Activated CD8-positive, alpha-beta T cell treated with anti-CD3 and anti-CD28 coated beads for 36 hours (primary cell): ENCODE measurements around the gene GALNS. TPM values are rescaled to one million over a fixed set of nuclear protein-coding genes. Genes with fewer than 3 reads are reported as not detected.
A peak's percentile ranks its signal among the peaks of the same experiment; 100 is the strongest.

ENCODE experiments used
- ATAC-seq: fragments of 200-7000 bp; cut with Tn5 transposase; one replicate; pipeline ENCODE4 v1.10.0; 2021; ENCODE audit warnings: mild to moderate bottlenecking, moderate library complexity
- CTCF ChIA-PET: fragments of 350-600 bp; sonication (Branson Sonifier 250); formaldehyde crosslinking; loops from one replicate; lab custom pipeline; 2021; ENCODE audit warnings: antibody characterized with exemption; lab: Charles Lee
- POLR2A ChIA-PET: fragments of 350-600 bp; sonication (Branson Sonifier 250); formaldehyde crosslinking; loops from one replicate; lab custom pipeline; 2021; ENCODE audit warnings: antibody characterized with exemption; lab: Charles Lee
- DNase-seq: peaks from one replicate; pipeline ENCODE4 v3.0.0-alpha.2; 2020
- H3K27ac Mint-ChIP-seq: one replicate; pipeline ENCODE4 v1.8.0; 2021; ENCODE audit warnings: mild to moderate bottlenecking, mixed read lengths
- H3K27me3 Mint-ChIP-seq: one replicate; pipeline ENCODE4 v1.8.0; 2021; ENCODE audit warnings: mixed read lengths
- H3K36me3 Mint-ChIP-seq: one replicate; pipeline ENCODE4 v1.8.0; 2021; ENCODE audit warnings: low read depth, mixed read lengths
- H3K4me1 Mint-ChIP-seq: one replicate; pipeline ENCODE4 v1.8.0; 2021; ENCODE audit warnings: low read depth, mixed read lengths
- H3K4me3 Mint-ChIP-seq: one replicate; pipeline ENCODE4 v1.8.0; 2021; ENCODE audit warnings: mild to moderate bottlenecking, moderate library complexity, mixed read lengths
- H3K9me3 Mint-ChIP-seq: one replicate; pipeline ENCODE4 v1.8.0; 2021; ENCODE audit warnings: mixed read lengths
- intact Hi-C: fragments of 100-400 bp; cut with micrococcal nuclease; formaldehyde crosslinking; loops from one replicate; pipeline ENCODE4 v1.10.0; 2022
- total RNA-seq, 2 experiments: library from RNA; stranded (reverse); gene quantifications; one replicate each; pipeline ENCODE4 v1.2.3, GENCODE V29; 2021
- TF ChIP-seq, protein P1 (sequence below): fragments of 200-600 bp; IDR thresholded peaks from one replicate; pipeline ENCODE4 v1.8.0; 2022; ENCODE audit warnings: antibody characterized with exemption, mild to moderate bottlenecking

GALNS gene
- total RNA-seq, 2 experiments from 2014 or later, result 24.5 to 25.4 TPM

DNA sequence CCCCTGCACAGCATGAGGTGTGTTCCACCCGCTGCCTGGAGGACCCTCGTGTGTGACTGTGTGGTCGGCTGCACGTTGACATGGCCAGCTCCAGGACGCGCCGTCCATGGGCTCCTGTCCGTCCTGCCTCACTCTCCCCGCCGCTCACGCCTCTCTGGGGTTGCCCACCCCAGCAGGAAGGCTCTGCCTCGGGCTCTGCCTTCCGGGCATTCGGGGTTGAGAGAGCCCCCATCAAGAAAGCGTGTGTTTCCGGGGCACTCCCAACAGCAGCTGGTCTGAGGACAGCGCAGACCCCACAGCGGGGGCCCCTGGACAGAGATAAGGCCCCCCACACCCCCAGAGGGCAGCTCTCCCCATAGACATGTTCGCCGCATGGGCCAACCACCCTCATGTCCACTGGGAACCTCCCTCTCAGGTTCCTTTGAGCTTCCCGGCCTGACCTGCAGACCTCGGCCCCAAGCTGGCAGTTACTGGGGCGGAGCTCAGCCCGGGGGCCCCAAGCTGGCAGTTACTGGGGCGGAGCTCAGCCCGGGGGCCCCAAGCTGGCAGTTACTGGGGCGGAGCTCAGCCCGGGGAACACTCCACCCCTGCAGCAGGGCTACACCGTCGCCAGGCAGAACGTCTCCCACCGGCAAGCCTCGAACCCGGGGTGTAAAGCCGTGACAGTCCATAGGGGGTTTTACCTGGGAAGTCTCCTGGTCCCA is 63.3 kb downstream of the GALNS start:
- Mint-ChIP-seq H3K4me1 (peaks cover 51% of the 10 kb centered on the region), H3K27ac (no peak overlapping the region), H3K27me3 (no peaks in the 10 kb centered on the region), H3K36me3 (peaks cover 2% of the 10 kb centered on the region), H3K4me3 (no peak overlapping the region), H3K9me3 (no peaks in the 10 kb centered on the region)
- TF ChIP-seq, protein P1, sequence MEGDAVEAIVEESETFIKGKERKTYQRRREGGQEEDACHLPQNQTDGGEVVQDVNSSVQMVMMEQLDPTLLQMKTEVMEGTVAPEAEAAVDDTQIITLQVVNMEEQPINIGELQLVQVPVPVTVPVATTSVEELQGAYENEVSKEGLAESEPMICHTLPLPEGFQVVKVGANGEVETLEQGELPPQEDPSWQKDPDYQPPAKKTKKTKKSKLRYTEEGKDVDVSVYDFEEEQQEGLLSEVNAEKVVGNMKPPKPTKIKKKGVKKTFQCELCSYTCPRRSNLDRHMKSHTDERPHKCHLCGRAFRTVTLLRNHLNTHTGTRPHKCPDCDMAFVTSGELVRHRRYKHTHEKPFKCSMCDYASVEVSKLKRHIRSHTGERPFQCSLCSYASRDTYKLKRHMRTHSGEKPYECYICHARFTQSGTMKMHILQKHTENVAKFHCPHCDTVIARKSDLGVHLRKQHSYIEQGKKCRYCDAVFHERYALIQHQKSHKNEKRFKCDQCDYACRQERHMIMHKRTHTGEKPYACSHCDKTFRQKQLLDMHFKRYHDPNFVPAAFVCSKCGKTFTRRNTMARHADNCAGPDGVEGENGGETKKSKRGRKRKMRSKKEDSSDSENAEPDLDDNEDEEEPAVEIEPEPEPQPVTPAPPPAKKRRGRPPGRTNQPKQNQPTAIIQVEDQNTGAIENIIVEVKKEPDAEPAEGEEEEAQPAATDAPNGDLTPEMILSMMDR, result no peak
- intact Hi-C loops, result no loop called here
- ChIA-PET CTCF (interaction anchor here (0.6 to 1.3 kb wide), 4 partner anchors 12 to 56 kb away, joined by 3 to 4 read pairs (median 3); no protein-coding TSS in a partner anchor), POLR2A (interaction anchor here (0.8 to 1.6 kb wide), 4 partner anchors 8 to 91 kb away, joined by 3 to 9 read pairs (median 4); no protein-coding TSS in a partner anchor)
- peak; percentile 22 for ATAC-seq
- no peak for DNase-seq

DNA sequence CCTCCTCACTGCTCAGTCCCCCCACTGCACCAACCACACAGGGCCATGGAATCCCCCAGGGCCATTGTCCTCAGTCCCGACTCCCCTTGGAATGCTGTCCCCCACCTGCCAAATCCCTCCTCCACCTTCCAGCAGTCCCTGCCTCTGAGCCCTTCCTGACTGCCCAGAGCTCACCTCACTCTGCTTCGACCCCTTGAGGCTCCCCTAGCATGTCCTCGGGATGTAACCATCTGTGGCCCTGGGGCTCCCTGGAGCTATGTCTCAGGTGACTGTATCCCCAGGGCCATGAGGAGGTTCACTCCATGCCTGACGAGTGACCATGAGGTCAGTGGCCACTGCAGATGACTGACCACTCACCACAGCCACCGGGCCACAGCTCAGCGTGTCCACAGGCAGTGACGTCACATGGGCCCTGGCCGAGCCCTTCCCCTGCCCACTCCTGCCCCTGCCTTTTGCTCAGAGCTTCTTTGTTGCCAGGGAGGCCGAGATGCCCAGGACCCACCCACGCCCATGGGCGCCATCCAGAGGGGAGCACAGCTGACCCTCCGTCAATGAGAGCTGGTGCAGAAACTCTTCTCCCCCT is 64.0 kb downstream of the GALNS start:
- ChIA-PET CTCF (interaction anchor here (0.8 to 1.3 kb wide), 2 partner anchors 20 to 90 kb away, joined by 3 read pairs; no protein-coding TSS in a partner anchor), POLR2A (interaction anchor here (0.8 to 1.6 kb wide), 4 partner anchors 8 to 91 kb away, joined by 3 to 9 read pairs (median 4); no protein-coding TSS in a partner anchor)
- Mint-ChIP-seq H3K27me3 (no peaks in the 10 kb centered on the region), H3K27ac (peak overlapping the region; percentile 61), H3K36me3 (peaks cover 2% of the 10 kb centered on the region), H3K4me3 (peak overlapping the region; percentile 17), H3K9me3 (no peaks in the 10 kb centered on the region), H3K4me1 (peaks cover 51% of the 10 kb centered on the region)
- intact Hi-C loops, result no loop called here
- TF ChIP-seq, protein P1, result no peak
- no peak for DNase-seq
- no peak for ATAC-seq

DNA sequence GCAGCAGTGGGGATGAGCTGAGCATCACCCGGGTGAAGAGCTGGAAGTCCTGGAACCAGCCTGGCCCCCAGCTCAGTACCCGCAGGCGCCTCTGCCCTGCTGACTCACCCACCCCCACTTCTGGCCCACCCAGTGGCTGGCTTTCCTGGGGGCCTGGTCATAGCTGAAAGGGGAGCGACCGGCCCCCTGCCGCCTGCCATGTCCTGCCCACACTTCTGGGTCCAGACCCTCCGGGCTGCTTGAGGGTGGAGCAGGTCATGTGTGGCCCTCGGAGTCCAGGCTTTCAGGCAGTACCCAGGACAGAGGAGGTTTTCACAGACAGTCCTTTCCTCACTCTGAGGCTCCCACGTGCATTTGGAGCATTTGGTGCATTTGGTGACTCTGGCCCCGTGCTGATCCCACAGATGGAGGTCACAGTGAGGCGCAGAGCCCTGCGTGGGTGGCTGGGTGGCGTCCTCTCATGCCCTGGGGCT is 64.6 kb downstream of the GALNS start:
- Mint-ChIP-seq H3K36me3 (peaks cover 2% of the 10 kb centered on the region), H3K4me3 (peak overlapping the region; percentile 51), H3K9me3 (no peaks in the 10 kb centered on the region), H3K27me3 (no peaks in the 10 kb centered on the region), H3K27ac (no peak overlapping the region), H3K4me1 (peaks cover 51% of the 10 kb centered on the region)
- TF ChIP-seq, protein P1, result no peak
- ATAC-seq, result peak; percentile 14
- CTCF ChIA-PET, result interaction anchor here (1.3 kb wide), 1 partner anchor 90 kb away, joined by 3 read pairs; no protein-coding TSS in a partner anchor
- POLR2A ChIA-PET, result interaction anchor here (0.6 to 1.6 kb wide), 2 partner anchors 9 to 253 kb away, joined by 4 to 9 read pairs; no protein-coding TSS in a partner anchor
- DNase-seq, result no peak
- intact Hi-C loops, result no loop called here

DNA sequence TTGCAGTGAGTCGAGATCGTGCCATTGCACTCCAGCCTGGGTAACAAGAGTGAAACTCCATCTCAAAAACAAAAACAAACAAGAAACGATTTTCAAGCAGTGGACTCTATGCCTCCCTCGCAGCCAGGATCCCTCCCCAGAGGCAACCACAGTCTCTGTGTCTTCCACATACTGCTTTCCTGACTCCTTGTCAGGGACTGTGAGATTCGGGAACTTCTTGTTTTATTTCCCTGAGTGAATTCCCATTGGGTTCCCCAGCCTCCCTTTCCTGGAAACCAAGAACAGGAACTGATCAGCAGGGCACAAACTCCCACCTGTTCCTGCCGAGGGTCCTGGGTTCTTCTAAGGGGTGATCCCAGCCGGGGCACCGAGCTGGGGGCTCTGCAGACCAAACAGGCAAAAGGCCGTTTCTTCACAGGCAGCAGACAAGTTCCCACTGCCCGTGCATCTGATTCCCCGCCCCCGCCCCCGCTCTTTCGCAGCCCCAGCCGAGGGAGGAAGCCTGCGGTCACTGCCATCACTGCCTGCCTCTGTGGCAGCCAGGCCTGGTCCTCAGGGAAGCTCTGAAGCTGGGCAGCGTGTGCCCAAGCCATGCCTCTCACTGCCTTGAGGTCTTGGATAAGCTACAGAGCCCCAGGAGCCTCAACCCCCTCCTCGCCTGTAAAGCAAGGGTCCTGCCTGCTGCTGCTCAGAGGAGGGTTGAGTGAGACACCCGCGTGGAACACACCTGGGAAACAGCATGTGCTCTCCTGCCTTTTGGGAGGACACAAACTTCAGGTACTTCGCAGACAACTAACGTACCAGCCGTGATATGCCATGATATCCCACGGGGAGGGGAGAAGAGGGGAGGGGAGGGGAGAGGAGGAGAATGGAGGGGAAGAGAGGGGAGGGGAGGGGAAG is 66.2 kb downstream of the GALNS start:
- Mint-ChIP-seq H3K9me3 (no peaks in the 10 kb centered on the region), H3K4me3 (peak overlapping the region; percentile 68), H3K36me3 (peaks cover 2% of the 10 kb centered on the region), H3K4me1 (peaks cover 51% of the 10 kb centered on the region), H3K27ac (peak overlapping the region; percentile 91), H3K27me3 (no peaks in the 10 kb centered on the region)
- intact Hi-C loops, result no loop called here
- ChIA-PET CTCF (no interaction called here), POLR2A (interaction anchor here (0.9 to 1.1 kb wide), 2 partner anchors 8 to 89 kb away, joined by 3 read pairs; no protein-coding TSS in a partner anchor)
- TF ChIP-seq, protein P1, result no peak
- DNase-seq (peak; percentile 84), ATAC-seq (peak; percentile 61)
